OCI-LY1 (cell line): ENCODE data around the gene UTF1.

ENCODE experiments used
- H2AFZ ChIP-seq: fragments of 200-600 bp; sonication (generic), shearing (Covaris generic); 2 replicates; pipeline ENCODE4 v1.6.0; 2014; ENCODE audit warnings: antibody characterized with exemption, mild to moderate bottlenecking, low read length
- H3F3A ChIP-seq: fragments of 200-600 bp; sonication (generic), shearing (Covaris generic); 2 replicates; pipeline ENCODE4 v1.6.0; 2014; ENCODE audit warnings: mild to moderate bottlenecking, antibody characterized with exemption, low read length, moderate library complexity; ENCODE audit not compliant: insufficient read depth
- H3K27ac ChIP-seq: fragments of 200-600 bp; sonication (generic); 2 replicates; pipeline ENCODE4 v1.5.1; 2014; ENCODE audit warnings: low read length, mixed run types, mild to moderate bottlenecking, low read depth; ENCODE audit not compliant: poor library complexity, severe bottlenecking
- H3K27me3 ChIP-seq: fragments of 200-600 bp; sonication (generic); 2 replicates; pipeline ENCODE4 v1.6.0; 2014; ENCODE audit warnings: antibody characterized with exemption, mild to moderate bottlenecking, low read length, moderate library complexity; ENCODE audit not compliant: insufficient read depth
- H3K36me3 ChIP-seq: fragments of 200-600 bp; sonication (generic); 2 replicates; pipeline ENCODE4 v1.6.1; 2014; ENCODE audit warnings: mild to moderate bottlenecking, antibody characterized with exemption, low read length, moderate library complexity, mixed read lengths; ENCODE audit not compliant: insufficient read depth
- H3K4me1 ChIP-seq: fragments of 200-600 bp; sonication (generic); 2 replicates; pipeline ENCODE4 v1.5.1; 2014; ENCODE audit warnings: mild to moderate bottlenecking, low read length, moderate library complexity; ENCODE audit not compliant: insufficient read depth, severe bottlenecking
- H3K4me2 ChIP-seq: fragments of 200-600 bp; sonication (generic), shearing (Covaris generic); 2 replicates; pipeline ENCODE4 v1.6.1; 2014; ENCODE audit warnings: low read length
- H3K4me3 ChIP-seq: fragments of 200-600 bp; sonication (generic); 2 replicates; pipeline ENCODE4 v1.5.1; 2014; ENCODE audit warnings: low read length, low read depth, mild to moderate bottlenecking, mixed read lengths; ENCODE audit not compliant: poor library complexity, severe bottlenecking
- H3K79me2 ChIP-seq: fragments of 200-600 bp; shearing (Covaris generic); 2 replicates; pipeline ENCODE4 v1.6.1; 2016; ENCODE audit warnings: mixed run types, low read length, mixed read lengths; ENCODE audit not compliant: insufficient read depth
- H3K9ac ChIP-seq: fragments of 200-600 bp; sonication (generic), shearing (Covaris generic); 2 replicates; pipeline ENCODE4 v1.6.1; 2014; ENCODE audit warnings: mild to moderate bottlenecking, low read length, mixed read lengths
- H3K9me2 ChIP-seq: fragments of 200-600 bp; sonication (generic), shearing (Covaris generic); 2 replicates; pipeline ENCODE4 v1.6.1; 2014; ENCODE audit warnings: low read depth, mild to moderate bottlenecking, low read length, mixed read lengths
- H3K9me3 ChIP-seq: fragments of 200-600 bp; shearing (Covaris generic); 2 replicates; pipeline ENCODE4 v1.6.1; 2014; ENCODE audit warnings: low read length, mixed read lengths
- H4K20me1 ChIP-seq: fragments of 200-600 bp; sonication (generic), shearing (Covaris generic); 2 replicates; pipeline ENCODE4 v1.6.0; 2016; ENCODE audit warnings: mild to moderate bottlenecking, low read length; ENCODE audit not compliant: insufficient read depth
- EZH2 ChIP-seq: fragments of 200-600 bp; sonication (generic), shearing (Covaris generic); IDR thresholded peaks from 2 replicates; pipeline ENCODE4 v1.8.0; 2017; ENCODE audit warnings: borderline replicate concordance, mixed run types, mild to moderate bottlenecking, antibody characterized with exemption, low read length, moderate library complexity, mixed read lengths
- TF ChIP-seq, protein P1 (sequence below): fragments of 200-600 bp; sonication (generic), shearing (Covaris generic); IDR thresholded peaks from 2 replicates; pipeline ENCODE4 v1.5.1; 2017; ENCODE audit warnings: mild to moderate bottlenecking, antibody characterized with exemption, low read length, moderate library complexity, mixed read lengths

The UTF1 gene

DNA sequence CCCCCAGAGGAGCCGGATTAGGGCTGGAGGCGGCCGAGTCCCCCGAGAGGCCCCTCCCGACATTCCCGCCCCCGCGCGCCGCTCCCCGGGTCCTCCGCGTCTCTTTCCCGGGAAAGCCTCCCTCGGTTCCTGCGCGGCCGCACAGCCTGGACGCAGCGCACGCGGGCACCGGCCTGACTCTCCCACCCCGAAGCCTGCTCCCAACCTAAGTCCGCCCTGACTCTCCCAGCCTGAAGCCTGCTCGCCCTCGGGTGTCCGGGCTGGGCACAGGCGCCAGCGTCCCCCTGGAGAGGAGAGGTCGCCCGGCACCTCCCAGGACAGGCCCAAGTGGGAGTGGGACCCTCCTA lies 7.2 kb downstream of the UTF1 start:
- Histone ChIP-seq H3K36me3 (no peaks in the 10 kb centered on the region), H2AFZ (no peak overlapping the region), H3K27ac (no peak overlapping the region), H3K4me1 (no peaks in the 10 kb centered on the region), H3K9me2 (no peaks in the 10 kb centered on the region), H3K79me2 (no peaks in the 10 kb centered on the region), H3K4me3 (no peak overlapping the region), H3K9ac (no peak overlapping the region), H3K4me2 (no peak overlapping the region), H3F3A (no peaks in the 10 kb centered on the region), H3K27me3 (no peaks in the 10 kb centered on the region), H4K20me1 (no peaks in the 10 kb centered on the region), H3K9me3 (no peaks in the 10 kb centered on the region)
- TF ChIP-seq EZH2: no peak
- TF ChIP-seq, protein P1, sequence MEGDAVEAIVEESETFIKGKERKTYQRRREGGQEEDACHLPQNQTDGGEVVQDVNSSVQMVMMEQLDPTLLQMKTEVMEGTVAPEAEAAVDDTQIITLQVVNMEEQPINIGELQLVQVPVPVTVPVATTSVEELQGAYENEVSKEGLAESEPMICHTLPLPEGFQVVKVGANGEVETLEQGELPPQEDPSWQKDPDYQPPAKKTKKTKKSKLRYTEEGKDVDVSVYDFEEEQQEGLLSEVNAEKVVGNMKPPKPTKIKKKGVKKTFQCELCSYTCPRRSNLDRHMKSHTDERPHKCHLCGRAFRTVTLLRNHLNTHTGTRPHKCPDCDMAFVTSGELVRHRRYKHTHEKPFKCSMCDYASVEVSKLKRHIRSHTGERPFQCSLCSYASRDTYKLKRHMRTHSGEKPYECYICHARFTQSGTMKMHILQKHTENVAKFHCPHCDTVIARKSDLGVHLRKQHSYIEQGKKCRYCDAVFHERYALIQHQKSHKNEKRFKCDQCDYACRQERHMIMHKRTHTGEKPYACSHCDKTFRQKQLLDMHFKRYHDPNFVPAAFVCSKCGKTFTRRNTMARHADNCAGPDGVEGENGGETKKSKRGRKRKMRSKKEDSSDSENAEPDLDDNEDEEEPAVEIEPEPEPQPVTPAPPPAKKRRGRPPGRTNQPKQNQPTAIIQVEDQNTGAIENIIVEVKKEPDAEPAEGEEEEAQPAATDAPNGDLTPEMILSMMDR: no peak

DNA sequence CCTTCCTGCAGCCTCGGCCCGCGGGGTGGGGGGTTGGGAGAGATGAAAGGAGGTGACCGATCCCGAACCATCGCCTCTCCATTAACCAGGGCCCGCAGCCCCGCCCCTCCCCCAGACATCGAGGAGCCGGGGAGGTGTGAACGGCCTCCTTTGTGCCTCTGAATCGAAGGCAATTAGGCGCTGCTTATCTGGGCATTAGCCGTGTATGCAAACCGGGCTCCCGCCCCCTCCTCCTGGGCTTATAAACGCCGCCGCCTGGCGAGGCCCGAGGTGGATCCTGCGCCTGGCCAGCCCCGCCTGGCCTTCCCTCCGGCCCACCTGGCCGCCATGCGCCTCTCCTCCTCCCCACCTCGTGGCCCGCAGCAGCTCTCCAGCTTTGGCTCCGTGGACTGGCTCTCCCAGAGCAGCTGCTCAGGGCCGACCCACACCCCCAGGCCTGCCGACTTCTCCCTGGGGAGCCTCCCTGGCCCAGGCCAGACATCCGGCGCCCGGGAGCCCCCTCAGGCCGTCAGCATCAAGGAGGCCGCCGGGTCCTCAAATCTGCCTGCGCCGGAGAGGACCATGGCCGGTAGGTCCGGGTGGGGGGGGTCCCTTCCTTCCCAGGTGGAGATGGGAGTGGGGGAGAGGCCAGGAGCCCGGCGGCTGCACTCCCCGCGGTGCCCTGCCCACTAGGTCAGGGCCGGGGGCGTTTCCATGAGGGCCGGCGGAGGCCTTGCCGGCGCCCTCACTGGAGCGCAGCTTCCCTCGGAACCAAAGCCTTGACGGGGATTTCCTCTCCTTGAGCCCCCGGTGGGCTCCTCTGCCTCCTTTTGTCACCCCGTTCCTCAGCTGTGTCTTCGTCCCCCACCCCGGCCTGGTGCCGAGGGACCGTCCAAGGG lies 7.8 kb downstream of the UTF1 start, which contains the start of gene VENTX:
Gene VENTX (plus strand): TSS at position 268 of the 878 bp plus-strand sequence. CDS start 60 bp downstream, at position 328.
- Histone ChIP-seq H3F3A (no peaks in the 10 kb centered on the region), H3K9me3 (no peaks in the 10 kb centered on the region), H3K4me2 (no peak within 1 kb of the TSS), H3K27me3 (no peaks in the 10 kb centered on the region), H3K79me2 (no peaks in the 10 kb centered on the region), H4K20me1 (no peaks in the 10 kb centered on the region), H3K36me3 (no peaks in the 10 kb centered on the region), H2AFZ (no peak within 1 kb of the TSS), H3K9me2 (no peaks in the 10 kb centered on the region), H3K9ac (no peak within 1 kb of the TSS), H3K27ac (no peak within 1 kb of the TSS), H3K4me3 (no peak within 1 kb of the TSS), H3K4me1 (no peaks in the 10 kb centered on the region)
- TF ChIP-seq, protein P1: no peak
- no peak for TF ChIP-seq EZH2

DNA sequence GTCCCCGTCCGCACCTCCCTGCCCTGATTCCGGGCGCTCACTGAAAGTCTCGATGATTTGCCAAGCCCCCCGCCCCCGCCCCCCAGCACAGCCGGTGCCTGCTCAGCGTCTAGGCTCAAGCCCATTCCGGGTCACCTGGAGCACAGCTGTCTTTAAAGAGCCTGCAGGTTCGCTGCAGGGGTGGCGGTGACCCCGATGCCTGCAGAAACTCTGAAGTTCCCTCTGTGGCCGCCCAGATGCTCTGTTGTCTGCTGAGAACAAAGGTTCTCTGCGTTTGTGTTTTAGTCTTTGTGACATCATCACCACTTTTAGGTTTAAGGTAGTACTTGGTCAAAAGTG lies 8.4 kb downstream of the UTF1 start:
- no peaks in the 10 kb centered on the region for H3K27me3 ChIP-seq
- no peaks in the 10 kb centered on the region for H3K9me3 ChIP-seq
- H2AFZ ChIP-seq: no peak overlapping the region
- no peaks in the 10 kb centered on the region for H3K9me2 ChIP-seq
- no peaks in the 10 kb centered on the region for H4K20me1 ChIP-seq
- no peaks in the 10 kb centered on the region for H3K36me3 ChIP-seq
- TF ChIP-seq, protein P1: no peak
- no peak for TF ChIP-seq EZH2
- H3K4me3 ChIP-seq: no peak overlapping the region
- no peak overlapping the region for H3K9ac ChIP-seq
- H3K79me2 ChIP-seq: no peaks in the 10 kb centered on the region
- H3F3A ChIP-seq: no peaks in the 10 kb centered on the region
- no peaks in the 10 kb centered on the region for H3K4me1 ChIP-seq
- no peak overlapping the region for H3K27ac ChIP-seq
- H3K4me2 ChIP-seq: no peak overlapping the region
